A673 (cell line): ENCODE results near the gene GAS6. TPM values are rescaled to one million over a fixed set of nuclear protein-coding genes. Genes with fewer than 3 reads are reported as not detected.

ENCODE experiments used
- BruUV-seq: library from RNA; stranded (reverse); fragments of 400-500 nt; replicated peaks from 2 replicates; lab custom pipeline; 2021; lab: Mats Ljungman, UMichigan
- CTCF ChIA-PET: fragments of 300-600 bp; sonication (Branson Sonifier 250); formaldehyde crosslinking; loops from one replicate; lab custom pipeline; 2022; ENCODE audit warnings: antibody characterized with exemption; lab: Charles Lee
- POLR2A ChIA-PET: fragments of 300-600 bp; sonication (Branson Sonifier 250); formaldehyde crosslinking; loops from one replicate; lab custom pipeline; 2022; ENCODE audit warnings: antibody characterized with exemption; ENCODE audit not compliant: low non-redundant PET; lab: Charles Lee
- DNase-seq: peaks from one replicate; pipeline ENCODE4 v3.0.0-alpha.2; 2015; ENCODE audit warnings: low spot score
- H3K27ac ChIP-seq: fragments of 200-600 bp; sonication (generic); 2 replicates; pipeline ENCODE4 v1.5.1; 2016; ENCODE audit warnings: mixed run types, low read depth, mild to moderate bottlenecking, mixed read lengths, antibody characterized with exemption, low read length; ENCODE audit not compliant: poor library complexity, severe bottlenecking
- H3K27me3 ChIP-seq: fragments of 200-600 bp; sonication (generic); replicated peaks from 2 replicates; pipeline ENCODE4 v1.6.1; 2017; ENCODE audit warnings: mixed run types, low read depth, mild to moderate bottlenecking, mixed read lengths, antibody characterized with exemption, low read length; ENCODE audit not compliant: insufficient read depth, poor library complexity
- H3K36me3 ChIP-seq: fragments of 200-600 bp; sonication (generic); 2 replicates; pipeline ENCODE4 v1.6.1; 2016; ENCODE audit warnings: mixed run types, mild to moderate bottlenecking, mixed read lengths, antibody characterized with exemption, low read length; ENCODE audit not compliant: insufficient read depth, poor library complexity, severe bottlenecking
- H3K4me1 ChIP-seq: fragments of 200-600 bp; sonication (generic); 2 replicates; pipeline ENCODE4 v1.6.1; 2017; ENCODE audit warnings: mixed run types, mild to moderate bottlenecking, mixed read lengths, antibody characterized with exemption, low read length; ENCODE audit not compliant: insufficient read depth, poor library complexity, severe bottlenecking
- H3K4me3 ChIP-seq: fragments of 200-600 bp; sonication (generic); 2 replicates; pipeline ENCODE4 v1.5.1; 2016; ENCODE audit warnings: low read depth, mixed run types, mild to moderate bottlenecking, mixed read lengths, low read length; ENCODE audit not compliant: poor library complexity, severe bottlenecking
- H3K9me3 ChIP-seq: fragments of 200-600 bp; sonication (generic); 2 replicates; pipeline ENCODE4 v1.6.1; 2016; ENCODE audit warnings: mixed run types, low read depth, mild to moderate bottlenecking, mixed read lengths, antibody characterized with exemption, low read length; ENCODE audit not compliant: poor library complexity, severe bottlenecking
- CTCF ChIP-seq: fragments of 300-800, 200-600 bp; sonication (generic); conservative IDR thresholded peaks from 2 replicates; pipeline ENCODE4 v1.5.1; 2017; ENCODE audit warnings: low read depth, mild to moderate bottlenecking, antibody characterized with exemption, low read length, moderate library complexity, mixed read lengths
- EZH2 ChIP-seq: fragments of 200-600 bp; sonication (generic); IDR thresholded peaks from 2 replicates; pipeline ENCODE4 v1.6.1; 2017; ENCODE audit warnings: borderline replicate concordance, low read depth, mild to moderate bottlenecking, mixed read lengths, antibody characterized with exemption, low read length; ENCODE audit not compliant: poor library complexity, severe bottlenecking
- intact Hi-C: fragments of 100-400 bp; cut with micrococcal nuclease; formaldehyde crosslinking; loops from one replicate; pipeline ENCODE4 v1.10.0; 2022; ENCODE audit not compliant: unreplicated experiment
- total RNA-seq: library from RNA; stranded (reverse); gene quantifications from 2 replicates; pipeline ENCODE4 v1.2.3, GENCODE V29; 2021

The GAS6 gene
- total RNA-seq, 1 experiment from 2014 or later, result 0.67 TPM

GRCh38 chr13:113787694-113788093 is 76.2 kb downstream of the GAS6 start:
- ChIA-PET CTCF (interaction anchor here (0.6 kb wide), 1 partner anchor 48 kb away, joined by 3 read pairs; no protein-coding TSS in a partner anchor), POLR2A (no interaction called here)
- Histone ChIP-seq H3K9me3 (no peaks in the 10 kb centered on the region), H3K27ac (no peak overlapping the region), H3K36me3 (no peaks in the 10 kb centered on the region), H3K4me1 (no peaks in the 10 kb centered on the region), H3K27me3 (peaks cover 41% of the 10 kb centered on the region), H3K4me3 (no peak overlapping the region)
- intact Hi-C loops, result no loop called here
- DNase-seq, result no peak
- TF ChIP-seq CTCF, result no peak
- BruUV-seq, result no TSS peak

GRCh38 chr13:113786262-113786841 is 77.5 kb downstream of the GAS6 start:
- no peaks in the 10 kb centered on the region for H3K9me3 ChIP-seq
- no peak overlapping the region for H3K4me3 ChIP-seq
- ChIA-PET POLR2A (no interaction called here), CTCF (no interaction called here)
- no TSS peak for BruUV-seq
- H3K36me3 ChIP-seq, result no peaks in the 10 kb centered on the region
- H3K4me1 ChIP-seq, result no peaks in the 10 kb centered on the region
- H3K27me3 ChIP-seq, result peaks cover 44% of the 10 kb centered on the region
- TF ChIP-seq EZH2, result no peak
- no peak for TF ChIP-seq CTCF
- DNase-seq, result no peak
- no peak overlapping the region for H3K27ac ChIP-seq
- intact Hi-C loops, result no loop called here

- DNase-seq, result peak; percentile 12
- Histone ChIP-seq H3K4me1 (no peaks in the 10 kb centered on the region), H3K9me3 (no peaks in the 10 kb centered on the region), H3K27me3 (peaks cover 53% of the 10 kb centered on the region), H3K36me3 (no peaks in the 10 kb centered on the region), H3K4me3 (no peak overlapping the region), H3K27ac (no peak overlapping the region)
- no TSS peak for BruUV-seq
- ChIA-PET POLR2A (no interaction called here), CTCF (no interaction called here)
- intact Hi-C loops, result no loop called here
- no peak for TF ChIP-seq CTCF
Measured at GRCh38 chr13:113785051-113786010, 78.5 kb downstream of the GAS6 start.
